Breast epithelium (tissue), 4 donors: ENCODE data around the gene NIF3L1. TPM values are rescaled to one million over a fixed set of nuclear protein-coding genes. Genes with fewer than 3 reads are reported as not detected.

Experiments used
- DNase-seq, 2 donors: peaks; one replicate each; pipeline ENCODE4 v3.0.0-alpha.2; 2019; ENCODE audit warnings: low spot score in 2 of 2
- H3K27ac ChIP-seq, 2 donors: fragments of 200-600 bp; sonication (generic) in 1 of 2; one replicate each; pipeline ENCODE4 v1.5.1; 2016 to 2019; ENCODE audit warnings: mild to moderate bottlenecking in 1 of 2
- H3K27me3 ChIP-seq, 2 donors: fragments of 200-600 bp; sonication (generic) in 1 of 2; one replicate each; pipeline versions ENCODE4 v1.5.1 to v1.6.0; 2017 to 2019; ENCODE audit warnings: control low read depth in 1 of 2, mild to moderate bottlenecking in 1 of 2
- H3K36me3 ChIP-seq: fragments of 200-600 bp; one replicate; pipeline ENCODE4 v1.5.1; 2019
- H3K4me1 ChIP-seq, 2 donors: fragments of 200-600 bp; sonication (generic); one replicate each; pipeline ENCODE4 v1.5.1; 2016 to 2019; ENCODE audit warnings: control low read depth in 1 of 2
- H3K4me3 ChIP-seq, 3 donors: fragments of 200-600 bp; sonication (generic); 1 replicate in 2 of 3; 2 replicates in 1 of 3; pipeline ENCODE4 v1.5.1; 2016 to 2019; ENCODE audit warnings: mild to moderate bottlenecking in 3 of 3, moderate library complexity in 2 of 3
- H3K9me3 ChIP-seq, 2 donors: fragments of 200-600 bp; sonication (generic) in 1 of 2; one replicate each; pipeline ENCODE4 v1.5.1; 2016 to 2019; ENCODE audit warnings: control low read depth in 1 of 2
- POLR2A ChIP-seq: fragments of 450-650 bp; IDR thresholded peaks from one replicate; pipeline ENCODE4 v1.6.1; 2016; ENCODE audit warnings: antibody characterized with exemption, mild to moderate bottlenecking, moderate library complexity
- POLR2AphosphoS5 ChIP-seq, 3 donors: sonication (generic); formaldehyde crosslinking; IDR thresholded peaks; one replicate each; pipeline ENCODE4 v1.6.1; 2017; ENCODE audit warnings: antibody characterized with exemption in 3 of 3
- intact Hi-C: fragments of 100-400 bp; cut with DNase I; formaldehyde crosslinking; loops from one replicate; pipeline ENCODE4 v1.15.1; 2023; ENCODE audit warnings: low total_unique reads
- total RNA-seq, 3 donors: library from RNA; depleted of rRNA; stranded (reverse); fragments of >200 nt; gene quantifications; one replicate each; pipeline ENCODE4 v1.1.0, GENCODE V29; 2016
- TF ChIP-seq, protein P1 (sequence below), 3 donors: fragments of 450-650 bp; IDR thresholded peaks; one replicate each; pipeline ENCODE4 v1.5.1; 2016 to 2017; ENCODE audit warnings: antibody characterized with exemption in 3 of 3, mild to moderate bottlenecking in 3 of 3, moderate library complexity in 3 of 3

Gene NIF3L1
- total RNA-seq, 3 donors from 2014 or later = 20.3 to 34.0 (median 26.5) TPM

DNA sequence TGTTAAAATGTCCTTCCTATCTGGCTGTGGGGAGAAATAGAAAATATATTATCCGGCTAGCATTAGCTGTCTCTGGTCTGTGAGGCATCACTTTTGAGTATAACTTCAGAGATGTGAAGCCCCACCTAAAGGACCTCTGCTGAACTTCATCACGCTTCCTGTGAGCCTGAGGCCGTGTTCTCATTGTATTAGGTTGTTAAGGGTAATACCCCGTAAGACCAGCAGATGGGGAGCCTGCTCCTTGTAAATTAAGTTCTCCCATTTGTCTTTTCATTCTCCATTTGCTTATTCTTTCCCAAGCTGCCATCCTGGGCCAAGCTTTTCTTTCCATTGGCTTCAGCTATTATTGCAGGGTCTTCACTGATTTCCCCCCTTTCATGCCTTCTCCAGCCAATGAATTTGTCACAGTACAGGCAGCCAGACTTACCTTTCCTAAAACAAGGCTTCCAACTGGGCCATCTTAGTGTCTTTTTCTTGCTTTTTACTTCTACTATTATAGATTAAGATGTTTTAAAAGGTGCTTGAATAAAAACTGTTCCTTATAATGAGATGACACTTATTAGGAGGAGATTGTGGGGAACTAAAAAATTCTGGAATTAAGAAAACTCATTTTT, 12.4 kb downstream of the NIF3L1 start:
- H3K27ac ChIP-seq = no peak overlapping the region
- intact Hi-C loops = no loop called here
- H3K36me3 ChIP-seq = peaks cover 7% of the 10 kb centered on the region
- DNase-seq = peak in 1 of 2 donors; percentile 54
- no peaks in the 10 kb centered on the region for H3K4me1 ChIP-seq
- no peaks in the 10 kb centered on the region for H3K9me3 ChIP-seq
- H3K4me3 ChIP-seq = no peak overlapping the region
- no peaks in the 10 kb centered on the region for H3K27me3 ChIP-seq
- TF ChIP-seq POLR2AphosphoS5 (IDR thresholded peaks at IDR 0.05) (peak in 1 of 3 donors; percentile 18), POLR2A (no peak)
- TF ChIP-seq, protein P1, sequence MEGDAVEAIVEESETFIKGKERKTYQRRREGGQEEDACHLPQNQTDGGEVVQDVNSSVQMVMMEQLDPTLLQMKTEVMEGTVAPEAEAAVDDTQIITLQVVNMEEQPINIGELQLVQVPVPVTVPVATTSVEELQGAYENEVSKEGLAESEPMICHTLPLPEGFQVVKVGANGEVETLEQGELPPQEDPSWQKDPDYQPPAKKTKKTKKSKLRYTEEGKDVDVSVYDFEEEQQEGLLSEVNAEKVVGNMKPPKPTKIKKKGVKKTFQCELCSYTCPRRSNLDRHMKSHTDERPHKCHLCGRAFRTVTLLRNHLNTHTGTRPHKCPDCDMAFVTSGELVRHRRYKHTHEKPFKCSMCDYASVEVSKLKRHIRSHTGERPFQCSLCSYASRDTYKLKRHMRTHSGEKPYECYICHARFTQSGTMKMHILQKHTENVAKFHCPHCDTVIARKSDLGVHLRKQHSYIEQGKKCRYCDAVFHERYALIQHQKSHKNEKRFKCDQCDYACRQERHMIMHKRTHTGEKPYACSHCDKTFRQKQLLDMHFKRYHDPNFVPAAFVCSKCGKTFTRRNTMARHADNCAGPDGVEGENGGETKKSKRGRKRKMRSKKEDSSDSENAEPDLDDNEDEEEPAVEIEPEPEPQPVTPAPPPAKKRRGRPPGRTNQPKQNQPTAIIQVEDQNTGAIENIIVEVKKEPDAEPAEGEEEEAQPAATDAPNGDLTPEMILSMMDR (IDR thresholded peaks at IDR 0.05) = peak; percentile 37 to 85 (median 83)

DNA sequence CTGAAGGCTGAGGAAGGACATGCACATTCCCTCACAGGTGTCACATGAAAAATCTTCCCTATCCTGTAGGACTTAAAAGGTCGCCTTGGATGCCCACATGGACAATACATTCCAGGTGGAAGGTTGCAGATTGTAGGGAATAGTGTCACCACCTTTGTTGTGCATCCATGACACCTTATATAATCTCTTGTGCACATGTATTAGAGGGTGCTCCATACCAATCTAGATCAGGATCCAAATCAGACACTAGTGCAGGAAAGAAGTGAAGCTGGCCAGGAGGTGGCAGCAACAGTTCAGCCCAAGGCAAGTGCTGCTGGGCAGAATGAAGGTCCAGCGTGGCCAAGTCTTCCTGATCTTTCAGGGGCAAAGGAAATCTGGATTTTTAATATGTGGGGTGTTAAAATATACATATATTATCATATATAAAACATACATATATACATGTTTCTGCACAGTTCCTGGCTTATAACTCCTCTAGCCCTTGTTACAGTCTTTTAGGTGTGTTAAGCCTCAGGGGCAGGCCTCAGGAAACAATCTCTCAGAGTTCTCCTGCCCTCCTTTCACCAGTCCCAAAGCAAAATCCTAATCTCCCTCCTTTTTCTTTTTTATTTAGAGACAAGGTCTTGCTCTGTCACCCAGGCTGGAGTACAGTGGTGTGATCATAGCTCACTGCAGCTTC, 16.6 kb downstream of the NIF3L1 start:
- H3K36me3 ChIP-seq = no peaks in the 10 kb centered on the region

DNA sequence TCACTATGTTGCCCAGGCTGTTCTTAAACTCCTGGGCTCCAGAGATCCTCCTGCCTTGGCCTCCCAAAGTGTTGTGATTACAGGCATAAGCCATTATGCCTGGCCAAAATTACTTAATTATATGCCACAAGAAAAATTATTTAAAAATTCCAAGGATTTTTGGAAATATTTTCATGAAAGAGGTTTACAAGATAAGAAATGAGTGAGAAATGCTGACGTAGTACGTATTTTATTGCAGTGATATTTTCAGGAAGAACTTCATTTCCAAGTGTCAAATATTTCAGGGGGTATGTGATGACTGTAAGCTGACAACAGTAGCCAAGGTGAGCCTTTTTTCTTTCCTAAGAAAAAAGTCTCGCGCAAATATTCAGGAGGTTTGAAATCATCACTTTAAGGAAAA, 20.8 kb downstream of the NIF3L1 start:
- H3K4me3 ChIP-seq = no peak overlapping the region
- TF ChIP-seq POLR2AphosphoS5 (IDR thresholded peaks at IDR 0.05) (no peak), POLR2A (no peak)
- TF ChIP-seq, protein P1 (IDR thresholded peaks at IDR 0.05) = no peak
- no peaks in the 10 kb centered on the region for H3K36me3 ChIP-seq
- no peaks in the 10 kb centered on the region for H3K9me3 ChIP-seq
- intact Hi-C loops = no loop called here
- no peak for DNase-seq
- no peaks in the 10 kb centered on the region for H3K4me1 ChIP-seq
- H3K27ac ChIP-seq = no peak overlapping the region
- H3K27me3 ChIP-seq = no peaks in the 10 kb centered on the region

More for the DNA sequence above, 16.6 kb downstream of the NIF3L1 start:
- DNase-seq = peak in 1 of 2 donors; percentile 32
- Histone ChIP-seq H3K4me3 (no peak overlapping the region), H3K27ac (peak overlapping the region in 1 of 2 donors; percentile 8), H3K4me1 (no peaks in the 10 kb centered on the region), H3K27me3 (no peaks in the 10 kb centered on the region), H3K9me3 (no peaks in the 10 kb centered on the region)
- intact Hi-C loops = no loop called here
- TF ChIP-seq, protein P1 (IDR thresholded peaks at IDR 0.05) = peak in 2 of 3 donors; percentile 40
- TF ChIP-seq POLR2AphosphoS5 (IDR thresholded peaks at IDR 0.05) (no peak), POLR2A (no peak)

DNA sequence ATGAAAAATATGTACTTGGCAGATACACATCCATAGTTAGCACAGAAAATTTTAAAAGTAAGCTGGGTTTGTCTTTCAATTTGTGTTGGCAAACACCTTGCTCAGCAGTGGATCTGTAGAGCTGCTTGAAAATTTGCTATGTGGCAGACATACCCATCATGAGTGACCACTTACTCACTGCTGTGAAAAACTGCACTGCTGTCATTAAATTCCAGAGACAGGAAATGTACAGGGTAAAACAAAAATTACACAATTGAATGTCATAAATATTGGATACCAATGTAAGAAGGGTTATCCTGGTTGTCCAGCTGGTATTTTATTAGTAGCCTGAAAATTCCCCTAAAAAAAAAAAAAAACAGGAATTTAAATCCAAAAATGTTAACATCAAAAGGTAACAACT, 24.5 kb downstream of the NIF3L1 start:
- Histone ChIP-seq H3K4me1 (no peaks in the 10 kb centered on the region), H3K4me3 (no peak overlapping the region), H3K27ac (no peak overlapping the region), H3K36me3 (peaks cover 7% of the 10 kb centered on the region), H3K27me3 (no peaks in the 10 kb centered on the region), H3K9me3 (no peaks in the 10 kb centered on the region)
- TF ChIP-seq POLR2AphosphoS5 (IDR thresholded peaks at IDR 0.05) (no peak), POLR2A (no peak)
- TF ChIP-seq, protein P1 (IDR thresholded peaks at IDR 0.05) = no peak
- intact Hi-C loops = no loop called here
- DNase-seq = no peak

DNA sequence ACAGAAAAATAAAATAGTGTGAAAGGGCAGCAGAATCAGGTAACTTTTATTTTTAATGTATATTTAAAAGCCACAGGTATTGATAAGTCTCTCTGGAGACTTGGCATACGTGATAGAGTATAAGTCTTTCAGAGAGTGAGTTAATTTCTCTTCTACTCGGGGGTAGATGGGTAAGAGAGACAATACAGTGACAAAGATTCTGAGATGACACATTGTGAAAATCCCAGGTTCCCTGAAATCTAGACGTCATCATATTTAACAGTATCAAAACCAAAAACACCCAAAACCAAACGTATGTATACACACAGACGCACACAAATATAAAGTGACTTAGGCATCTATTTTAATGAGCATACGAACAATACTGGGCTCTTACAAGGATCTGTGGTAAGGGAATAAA, 33.3 kb downstream of the NIF3L1 start:
- Histone ChIP-seq H3K36me3 (peaks cover 14% of the 10 kb centered on the region), H3K4me1 (no peaks in the 10 kb centered on the region), H3K4me3 (no peak overlapping the region), H3K27me3 (no peaks in the 10 kb centered on the region), H3K27ac (no peak overlapping the region), H3K9me3 (no peaks in the 10 kb centered on the region)
- DNase-seq = no peak
- TF ChIP-seq POLR2AphosphoS5 (IDR thresholded peaks at IDR 0.05) (no peak), POLR2A (no peak)
- TF ChIP-seq, protein P1 (IDR thresholded peaks at IDR 0.05) = no peak
- intact Hi-C loops = no loop called here
